Measurements from ENCODE around the gene MRPL52.
"Not testable (repeated sequence)": the region's sequence is repeated elsewhere in the genome, so short reads cannot be mapped to it uniquely, and the experiment has no call there.

The MRPL52 gene

DNA sequence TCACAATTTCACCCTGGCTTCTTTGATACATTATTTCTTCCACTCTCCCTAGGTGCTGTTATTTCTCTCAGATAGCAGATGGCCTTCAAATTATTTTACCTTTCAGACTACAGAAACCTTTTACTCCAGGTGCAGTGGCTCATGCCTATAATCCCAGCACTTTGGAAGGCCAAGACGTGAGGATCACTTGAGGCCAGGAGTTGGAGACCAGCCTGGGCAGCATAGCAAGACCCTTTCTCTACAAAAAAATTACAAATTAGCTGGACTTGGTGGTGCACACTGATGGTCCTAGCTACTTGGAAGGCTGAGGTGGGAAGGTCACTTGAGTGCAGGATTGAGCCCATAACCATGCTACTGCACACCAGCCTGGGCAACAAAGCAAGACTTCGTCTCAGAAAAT lies 37.5 kb upstream of the MRPL52 start:
- Histone ChIP-seq H3K36me3 (ENCODE audit: control insufficient read depth in 2 of 2, insufficient read depth in 1 of 2, low read length in 2 of 2) (no peaks in the 10 kb centered on the region), H3K27ac (ENCODE audit: extremely low read depth, low read depth, low read length) (no peak overlapping the region), H3K4me3 (ENCODE audit: low read depth, low read length) (no peak overlapping the region), H3K9me3 (ENCODE audit: control insufficient read depth, insufficient read depth, low read depth, low read length) (no peaks in the 10 kb centered on the region), H3K4me1 (ENCODE audit: control insufficient read depth, insufficient read depth, low read length) (no peaks in the 10 kb centered on the region)
- ChIA-PET POLR2A (interaction anchor here (0.6 kb wide), 1 partner anchor 108 kb away, joined by 3 read pairs; no protein-coding TSS in a partner anchor), CTCF (interaction anchor here (0.6 to 1.0 kb wide), 2 partner anchors 31 to 47 kb away, joined by 3 to 6 read pairs; no protein-coding TSS in a partner anchor)
- TF ChIP-seq ZNF670 (tag by site-specific recombination; IDR thresholded peaks at IDR 0.05; ENCODE audit: low read depth): no peak
- no peak for TF ChIP-seq OVOL3 (tag by site-specific recombination; IDR thresholded peaks at IDR 0.05)
- no peak for TF ChIP-seq GLIS2 (tag by site-specific recombination; IDR thresholded peaks at IDR 0.05)
- TF ChIP-seq ZNF140 (tag by site-specific recombination; IDR thresholded peaks at IDR 0.05): no peak
- no peak for TF ChIP-seq SP7 (tag by site-specific recombination; IDR thresholded peaks at IDR 0.05)
- TF ChIP-seq, protein P1, sequence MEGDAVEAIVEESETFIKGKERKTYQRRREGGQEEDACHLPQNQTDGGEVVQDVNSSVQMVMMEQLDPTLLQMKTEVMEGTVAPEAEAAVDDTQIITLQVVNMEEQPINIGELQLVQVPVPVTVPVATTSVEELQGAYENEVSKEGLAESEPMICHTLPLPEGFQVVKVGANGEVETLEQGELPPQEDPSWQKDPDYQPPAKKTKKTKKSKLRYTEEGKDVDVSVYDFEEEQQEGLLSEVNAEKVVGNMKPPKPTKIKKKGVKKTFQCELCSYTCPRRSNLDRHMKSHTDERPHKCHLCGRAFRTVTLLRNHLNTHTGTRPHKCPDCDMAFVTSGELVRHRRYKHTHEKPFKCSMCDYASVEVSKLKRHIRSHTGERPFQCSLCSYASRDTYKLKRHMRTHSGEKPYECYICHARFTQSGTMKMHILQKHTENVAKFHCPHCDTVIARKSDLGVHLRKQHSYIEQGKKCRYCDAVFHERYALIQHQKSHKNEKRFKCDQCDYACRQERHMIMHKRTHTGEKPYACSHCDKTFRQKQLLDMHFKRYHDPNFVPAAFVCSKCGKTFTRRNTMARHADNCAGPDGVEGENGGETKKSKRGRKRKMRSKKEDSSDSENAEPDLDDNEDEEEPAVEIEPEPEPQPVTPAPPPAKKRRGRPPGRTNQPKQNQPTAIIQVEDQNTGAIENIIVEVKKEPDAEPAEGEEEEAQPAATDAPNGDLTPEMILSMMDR (tag by site-specific recombination; IDR thresholded peaks at IDR 0.05): no peak
- TF ChIP-seq ZNF473 (tag by site-specific recombination; IDR thresholded peaks at IDR 0.05): no peak
- no peak for TF ChIP-seq ZNF416 (tag by site-specific recombination; IDR thresholded peaks at IDR 0.05)
- no peak for TF ChIP-seq ZNF311 (tag by site-specific recombination; IDR thresholded peaks at IDR 0.05; ENCODE audit: borderline replicate concordance)
- no peak for TF ChIP-seq RBAK (tag by site-specific recombination; IDR thresholded peaks at IDR 0.05)
- no peak for TF ChIP-seq ZNF132 (tag by site-specific recombination; IDR thresholded peaks at IDR 0.05; ENCODE audit: borderline replicate concordance)

- CTCF ChIA-PET: interaction anchor here (1.1 to 1.2 kb wide), 2 partner anchors 24 to 29 kb away, joined by 3 to 4 read pairs; no protein-coding TSS in a partner anchor
- H3K9me3 ChIP-seq (ENCODE audit: control insufficient read depth, insufficient read depth, low read depth, low read length); H3K36me3 ChIP-seq (ENCODE audit: control insufficient read depth in 2 of 2, insufficient read depth in 1 of 2, low read length in 2 of 2); H3K4me3 ChIP-seq (ENCODE audit: low read depth, low read length); POLR2A ChIA-PET; H3K27ac ChIP-seq (ENCODE audit: extremely low read depth, low read depth, low read length); H3K4me1 ChIP-seq (ENCODE audit: control insufficient read depth, insufficient read depth, low read length): not testable (repeated sequence)
These were observed 36.1 kb upstream of the MRPL52 start for GRCh38 chr14:22793550-22793949.

DNA sequence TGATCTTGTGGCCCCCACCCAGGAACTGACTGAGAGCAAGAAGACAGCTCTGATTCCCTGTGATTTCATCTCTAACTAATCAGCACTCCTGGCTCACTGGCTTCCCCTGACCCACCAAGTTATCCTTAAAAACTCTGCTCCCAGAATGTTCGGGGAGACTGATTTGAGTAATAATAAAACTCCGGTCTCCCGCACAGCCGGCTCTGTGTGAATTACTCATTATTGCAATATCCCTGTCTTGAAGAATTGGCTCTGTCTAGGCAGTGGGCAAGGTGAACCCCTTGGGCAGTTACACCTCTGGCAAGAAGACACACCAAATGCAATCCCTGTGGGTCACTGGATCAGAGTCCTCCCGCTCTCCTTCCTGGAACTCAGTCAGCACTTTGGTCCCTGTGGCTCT lies 35.7 kb upstream of the MRPL52 start:
- ChIA-PET CTCF (interaction anchor here (1.1 to 1.2 kb wide), 2 partner anchors 23 to 29 kb away, joined by 3 to 4 read pairs; no protein-coding TSS in a partner anchor), POLR2A (interaction anchor here (1.1 kb wide), 1 partner anchor 28 kb away, joined by 4 read pairs; the partner anchor contains the start of gene OXA1L)
- Histone ChIP-seq H3K36me3 (ENCODE audit: control insufficient read depth in 2 of 2, insufficient read depth in 1 of 2, low read length in 2 of 2) (no peaks in the 10 kb centered on the region), H3K4me3 (ENCODE audit: low read depth, low read length) (no peak overlapping the region), H3K9me3 (ENCODE audit: control insufficient read depth, insufficient read depth, low read depth, low read length) (no peaks in the 10 kb centered on the region), H3K4me1 (ENCODE audit: control insufficient read depth, insufficient read depth, low read length) (no peaks in the 10 kb centered on the region), H3K27ac (ENCODE audit: extremely low read depth, low read depth, low read length) (no peak overlapping the region)
- TF ChIP-seq ZNF24 (tag by site-specific recombination; IDR thresholded peaks at IDR 0.05) (no peak), ZNF280D (tag by site-specific recombination; IDR thresholded peaks at IDR 0.05) (no peak), ZBTB49 (tag by site-specific recombination; IDR thresholded peaks at IDR 0.05; ENCODE audit: low read depth) (no peak), SP2 (tag by site-specific recombination; IDR thresholded peaks at IDR 0.05) (no peak)
- TF ChIP-seq, protein P2, sequence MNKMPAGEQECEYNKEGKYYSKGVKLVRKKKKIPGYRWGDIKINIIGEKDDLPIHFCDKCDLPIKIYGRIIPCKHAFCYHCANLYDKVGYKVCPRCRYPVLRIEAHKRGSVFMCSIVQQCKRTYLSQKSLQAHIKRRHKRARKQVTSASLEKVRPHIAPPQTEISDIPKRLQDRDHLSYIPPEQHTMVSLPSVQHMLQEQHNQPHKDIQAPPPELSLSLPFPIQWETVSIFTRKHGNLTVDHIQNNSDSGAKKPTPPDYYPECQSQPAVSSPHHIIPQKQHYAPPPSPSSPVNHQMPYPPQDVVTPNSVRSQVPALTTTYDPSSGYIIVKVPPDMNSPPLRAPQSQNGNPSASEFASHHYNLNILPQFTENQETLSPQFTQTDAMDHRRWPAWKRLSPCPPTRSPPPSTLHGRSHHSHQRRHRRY (tag by site-specific recombination; IDR thresholded peaks at IDR 0.05): no peak
